CD4-positive, alpha-beta T cell treated with Interleukin-6 for 4 hours (primary cell): ENCODE results near the gene AHCYL1.

Experiments used
- DNase-seq: peaks from one replicate; pipeline ENCODE4 v3.0.0-alpha.2; 2020; ENCODE audit warnings: mixed read lengths

AHCYL1 gene

GRCh38 chr1:109977225-109977624 lies 7.3 kb upstream of the AHCYL1 start:
- no peak for DNase-seq

DNA sequence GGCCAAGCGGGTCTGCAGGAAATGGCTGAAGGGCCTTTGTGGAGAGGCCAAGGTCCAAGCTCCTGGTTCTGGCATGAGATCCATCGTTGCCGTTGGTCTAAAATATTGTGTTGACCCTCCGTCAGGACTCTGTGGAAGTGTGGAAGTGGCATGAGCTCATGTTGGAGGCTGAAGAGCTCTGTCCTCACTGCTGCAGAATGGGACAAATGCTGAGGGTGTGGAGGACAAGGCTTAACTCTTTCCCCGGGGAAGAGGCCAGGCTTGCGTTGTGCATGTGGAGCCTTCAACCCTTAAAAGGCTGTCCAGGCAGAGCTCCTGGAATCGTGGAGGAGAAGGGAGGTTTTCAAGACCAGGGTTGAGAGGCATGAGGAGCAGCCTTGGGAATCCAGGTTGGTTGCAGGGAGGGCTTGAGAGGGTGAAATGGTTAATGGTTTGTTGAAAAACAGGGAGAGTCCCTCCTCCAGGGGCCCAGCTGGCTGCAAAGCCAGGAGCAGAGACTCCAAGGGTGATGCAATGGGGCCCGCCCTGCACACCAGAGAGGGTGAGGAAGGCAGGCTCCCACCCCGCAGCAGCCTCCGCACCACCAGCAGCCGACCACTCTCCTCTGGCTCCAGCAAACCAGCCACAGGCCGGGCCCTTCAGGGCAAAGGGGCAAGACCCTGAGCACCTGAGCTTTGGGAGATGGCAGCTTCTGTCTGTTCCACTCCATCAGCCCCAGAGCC lies 6.7 kb upstream of the AHCYL1 start:
- no peak for DNase-seq

DNA sequence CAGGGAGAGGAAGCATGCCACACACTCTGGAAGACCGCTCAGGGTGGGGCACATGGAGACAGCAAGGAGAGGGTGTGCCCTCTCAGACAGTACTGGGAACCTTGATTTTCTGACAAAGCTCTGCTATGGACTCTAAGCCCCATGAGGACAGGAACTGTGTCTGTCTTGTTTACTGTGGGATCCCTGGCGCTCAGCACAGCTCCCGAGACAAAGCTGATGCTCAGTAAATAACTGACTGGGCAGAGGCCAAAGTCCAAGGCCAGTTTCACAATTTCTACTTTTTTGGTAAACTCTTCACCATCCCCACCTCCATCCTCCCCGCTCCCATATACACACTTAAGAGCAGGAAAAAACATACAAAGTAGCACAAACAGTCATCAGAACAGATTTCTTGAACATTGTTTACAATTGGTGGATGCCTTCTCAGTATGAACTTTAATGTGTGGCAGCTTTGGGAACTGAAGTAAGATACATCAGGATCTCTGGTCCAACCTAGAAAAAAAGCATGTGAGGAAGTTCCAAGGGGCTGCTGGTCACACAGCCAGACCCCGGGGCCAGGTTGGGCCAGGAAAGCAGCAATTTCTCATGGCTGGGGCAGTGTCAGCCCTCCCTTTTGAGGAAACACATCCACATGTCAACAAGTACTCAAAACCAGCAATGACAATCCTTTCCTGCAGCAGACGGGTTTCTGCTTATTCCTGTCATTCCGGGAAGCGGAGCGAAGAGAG lies 5.6 kb upstream of the AHCYL1 start:
- DNase-seq, result no peak

GRCh38 chr1:109979489-109980091 lies 5.0 kb upstream of the AHCYL1 start:
- DNase-seq, result no peak

DNA sequence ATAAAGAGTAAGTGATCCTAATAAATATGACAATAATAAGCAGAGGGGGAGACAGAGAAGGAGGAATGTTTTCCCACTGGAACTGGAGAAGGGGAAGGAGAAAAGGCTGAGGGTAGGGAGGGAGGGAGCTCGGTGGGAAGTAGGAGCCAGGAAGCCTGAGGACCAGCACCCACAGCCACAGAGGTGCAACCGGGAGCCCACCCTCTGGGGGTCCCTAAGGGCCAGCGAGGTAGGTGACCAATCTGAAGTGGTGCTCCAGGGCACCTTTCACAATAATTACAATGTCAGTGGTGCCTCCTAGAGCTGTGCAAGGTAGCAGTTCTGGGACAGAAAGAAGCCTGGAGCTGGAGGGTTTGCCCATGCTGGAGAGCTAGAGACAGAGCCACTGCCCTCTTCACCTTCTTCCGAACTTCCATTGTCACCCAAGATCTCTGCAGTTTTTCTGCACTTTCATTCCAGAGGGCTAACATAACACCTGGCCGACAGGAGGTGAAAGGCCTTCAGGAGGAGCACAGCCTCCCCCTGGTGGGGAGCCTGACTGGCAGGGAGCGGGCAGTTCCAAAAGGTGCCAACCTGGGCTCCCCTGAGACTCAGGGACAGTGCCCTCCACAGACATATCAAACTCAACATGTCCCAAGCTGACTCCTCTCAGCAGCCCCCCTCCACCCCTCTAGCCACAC lies 4.1 kb upstream of the AHCYL1 start:
- DNase-seq, result peak; percentile 30

DNA sequence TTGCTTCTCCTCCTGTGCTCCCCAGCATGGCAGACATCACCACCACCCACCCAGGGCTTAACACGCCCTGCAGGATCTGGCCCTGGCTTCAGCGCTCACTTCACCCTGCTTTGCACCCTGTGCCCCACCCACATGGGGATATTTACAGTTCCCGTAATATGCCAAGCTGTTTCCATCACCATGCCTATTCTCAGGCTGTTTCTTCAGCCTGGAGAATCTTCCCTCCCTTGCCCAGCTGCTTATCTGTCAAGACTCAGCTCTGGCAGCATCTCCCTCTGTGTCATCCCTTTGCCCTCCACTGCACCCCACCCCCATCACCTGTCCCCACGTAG lies 3.6 kb upstream of the AHCYL1 start:
- no peak for DNase-seq

GRCh38 chr1:109983380-109984189 lies 980 bp upstream of the AHCYL1 start:
- no peak for DNase-seq

GRCh38 chr1:109984190-109984455 lies 442 bp upstream of the AHCYL1 start:
- DNase-seq, result no peak

DNA sequence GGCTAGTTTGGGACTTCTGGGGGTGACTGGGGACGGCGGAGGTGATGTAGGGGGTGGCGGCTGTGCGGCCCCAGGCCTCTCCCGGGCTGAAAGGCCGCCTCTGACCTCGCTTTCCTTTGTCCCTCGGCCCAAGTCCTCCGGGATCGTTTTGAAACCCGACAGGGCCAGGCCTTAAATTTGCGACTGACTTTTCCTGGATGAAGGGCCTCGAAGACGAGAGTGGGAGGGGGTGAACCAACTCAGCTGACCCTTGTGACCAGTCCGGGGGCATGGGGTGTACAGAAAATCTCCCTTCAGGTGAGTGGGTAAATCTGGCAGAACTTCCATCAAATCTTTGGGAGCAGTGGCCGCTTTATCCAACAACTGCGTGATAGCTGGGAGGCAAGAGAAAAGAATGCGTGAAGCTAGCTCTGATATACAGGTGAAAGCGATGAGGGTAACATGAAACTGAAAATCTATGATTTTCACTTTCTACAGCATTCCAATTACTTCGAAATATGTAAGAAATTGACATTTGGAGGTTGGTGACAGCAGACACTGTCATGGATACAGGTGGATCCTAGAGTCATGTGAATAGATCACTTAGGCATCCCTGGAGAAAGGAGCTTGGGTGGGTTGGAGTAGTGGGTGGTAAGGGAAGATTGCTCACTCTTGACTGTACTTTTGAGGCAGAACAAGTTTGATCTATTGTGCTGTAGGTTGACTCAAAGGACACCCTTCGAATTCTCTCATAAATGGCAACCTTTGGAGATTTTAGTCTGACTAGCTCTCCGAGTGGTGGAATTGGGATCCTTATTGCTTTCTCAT lies 885 bp downstream of the AHCYL1 start:
- no peak for DNase-seq

- no peak for DNase-seq
Measured at GRCh38 chr1:109986054-109986444, 1.5 kb downstream of the AHCYL1 start.

GRCh38 chr1:109988349-109988914 lies 3.9 kb downstream of the AHCYL1 start:
- no peak for DNase-seq

DNA sequence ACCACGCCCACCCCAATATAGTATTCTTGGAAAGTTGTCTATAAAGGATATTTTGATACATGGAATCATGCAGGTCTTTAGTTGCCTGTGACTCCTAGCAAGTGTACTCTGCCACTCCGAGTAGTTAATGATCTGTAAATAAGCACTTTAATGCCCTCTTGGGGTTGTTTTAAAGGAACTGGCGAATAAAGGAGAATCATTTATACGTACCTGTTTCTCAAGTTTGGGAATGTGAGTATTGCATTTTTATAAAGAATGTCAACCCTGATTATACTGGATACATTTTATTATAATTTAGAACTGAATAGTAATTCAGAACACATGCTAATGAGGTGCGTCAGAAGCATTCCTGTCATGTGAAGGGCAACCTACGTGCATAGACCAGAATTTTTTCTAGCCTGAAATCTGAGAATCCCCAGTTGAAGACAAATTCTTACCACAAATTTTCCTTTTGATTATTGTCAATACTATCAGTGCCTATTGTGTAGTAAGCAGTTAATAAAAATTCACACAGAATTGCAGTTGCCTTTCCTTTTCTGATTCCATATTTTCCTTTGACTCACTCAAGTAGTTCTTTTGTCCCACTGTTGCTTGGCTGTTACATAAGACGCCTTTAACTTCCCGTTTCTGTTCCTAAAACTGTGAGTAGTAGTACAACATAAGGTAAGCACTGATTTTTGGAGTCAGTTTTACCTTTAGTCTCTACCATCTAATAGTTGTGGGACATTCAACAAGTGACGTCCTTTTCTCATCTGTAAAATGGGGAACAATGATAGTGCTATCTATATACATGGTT lies 5.1 kb downstream of the AHCYL1 start:
- no peak for DNase-seq

DNA sequence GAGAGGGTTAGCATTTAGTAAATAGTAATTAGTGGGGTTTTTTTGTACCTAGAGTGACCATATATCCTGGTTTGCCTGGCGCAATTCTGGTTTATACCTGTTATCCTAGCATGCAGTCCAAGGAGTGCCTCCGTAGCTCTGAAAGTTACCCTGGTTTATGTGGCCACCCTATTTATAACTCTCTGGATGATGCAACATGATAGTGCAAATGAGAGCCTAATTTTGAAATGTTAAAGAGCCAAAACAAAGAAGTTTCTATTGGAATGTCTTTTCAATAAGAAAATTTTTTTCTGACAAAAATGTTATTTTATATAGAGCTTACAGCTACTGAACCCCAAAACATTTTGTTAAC lies 5.7 kb downstream of the AHCYL1 start:
- DNase-seq, result no peak

- no peak for DNase-seq
Measured at GRCh38 chr1:109991400-109991925, 6.9 kb downstream of the AHCYL1 start.

GRCh38 chr1:109993885-109994284 lies 9.3 kb downstream of the AHCYL1 start:
- no peak for DNase-seq

- DNase-seq, result no peak
Measured at GRCh38 chr1:109994654-109995053, 10.1 kb downstream of the AHCYL1 start.

DNA sequence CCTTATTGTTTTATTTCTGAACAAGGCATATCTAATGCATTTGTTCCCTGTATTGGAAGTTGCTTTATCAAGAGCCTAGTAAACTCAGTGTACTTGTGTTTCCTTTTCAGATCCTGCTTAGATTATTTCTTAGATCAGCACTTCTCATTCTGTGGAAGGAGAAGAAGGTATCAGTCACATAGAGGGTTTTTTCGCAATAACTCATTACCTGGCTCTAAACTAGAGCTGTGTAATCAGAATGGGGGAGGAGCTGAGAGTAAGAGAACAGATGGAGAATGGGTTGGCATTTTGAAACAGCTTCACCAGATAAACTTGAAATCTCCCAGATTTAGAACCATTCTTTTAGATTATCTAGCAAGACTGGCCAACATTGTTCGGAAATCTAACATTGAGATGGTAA lies 11.0 kb downstream of the AHCYL1 start:
- no peak for DNase-seq

DNA sequence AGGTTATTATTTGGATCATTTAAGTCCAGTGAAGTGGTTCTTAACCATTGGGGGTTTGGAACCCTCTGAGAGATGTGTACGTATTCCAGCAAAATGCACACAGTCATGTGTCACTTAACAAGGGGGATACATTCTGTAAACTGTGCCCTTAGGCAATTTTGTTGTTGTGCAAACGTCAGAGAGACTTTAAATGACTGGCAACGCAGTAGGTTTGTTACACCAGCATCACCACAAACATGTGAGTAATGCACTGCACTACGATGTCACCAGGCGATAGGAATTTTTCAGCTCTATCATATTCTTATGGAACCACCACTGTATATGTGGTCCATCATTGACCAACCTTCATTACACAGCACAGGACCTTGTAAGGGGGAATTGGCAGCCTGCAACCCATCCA lies 11.9 kb downstream of the AHCYL1 start:
- no peak for DNase-seq

DNA sequence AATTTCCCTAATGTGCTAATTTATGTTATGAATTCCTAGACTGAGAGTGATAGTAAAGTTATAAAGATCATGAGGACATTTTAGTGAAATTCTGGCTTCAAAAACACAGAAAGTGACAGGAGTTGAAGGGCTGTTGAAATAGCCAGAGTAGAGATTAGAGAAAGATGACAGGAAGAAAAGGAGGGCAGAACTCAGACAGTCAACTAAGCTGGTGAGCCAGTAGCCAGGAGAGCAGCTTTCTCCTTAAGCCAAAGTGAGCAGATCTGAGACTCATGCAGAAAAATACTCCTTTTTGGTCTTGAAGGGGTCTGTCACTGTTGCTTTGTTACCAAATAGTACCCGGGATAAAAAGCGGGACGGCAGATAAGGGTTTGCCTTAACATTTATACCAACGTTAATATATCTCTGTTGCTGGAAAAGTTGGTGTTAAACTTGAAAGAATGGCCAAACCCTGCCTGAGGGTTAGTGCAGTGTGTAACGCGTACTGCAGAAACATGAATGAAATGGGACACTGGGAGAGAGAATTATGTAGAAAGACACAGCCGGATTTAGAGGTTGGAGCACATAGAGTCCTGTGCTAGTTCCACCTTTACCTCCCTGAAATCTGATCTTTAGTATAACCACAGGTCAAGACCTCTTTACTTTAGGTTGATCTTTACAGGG lies 12.8 kb downstream of the AHCYL1 start:
- DNase-seq, result no peak

DNA sequence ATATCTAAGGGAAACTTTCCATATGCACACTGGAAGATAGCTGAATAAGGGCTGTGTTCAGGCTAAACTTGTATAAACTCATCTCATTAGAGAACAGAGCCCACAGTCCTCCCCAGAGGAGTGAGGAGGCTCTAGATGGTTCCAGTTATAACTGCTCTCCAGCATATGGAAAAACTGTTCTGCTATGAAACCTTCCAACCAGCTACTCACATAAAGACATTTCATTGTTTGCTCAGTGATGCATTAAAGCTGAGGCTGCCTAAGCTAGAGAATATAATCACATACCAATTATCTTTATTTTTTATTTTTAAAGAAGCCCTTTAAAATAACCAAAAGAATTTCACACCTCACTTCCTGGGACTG lies 13.3 kb downstream of the AHCYL1 start:
- DNase-seq, result no peak
